HUES6 (cell line): Measurements from ENCODE around the gene GPC6.

Experiments
- H3K27ac ChIP-seq: 2 replicates; pipeline ENCODE4 v1.7.0; 2013; ENCODE audit warnings: low read depth, mild to moderate bottlenecking, low read length, inconsistent platforms
- H3K27me3 ChIP-seq: 2 replicates; pipeline ENCODE4 v1.6.1; 2013; ENCODE audit warnings: low read length; ENCODE audit not compliant: control insufficient read depth, insufficient read depth
- H3K36me3 ChIP-seq: 2 replicates; pipeline ENCODE4 v1.6.1; 2013; ENCODE audit warnings: low read length; ENCODE audit not compliant: control insufficient read depth, insufficient read depth
- H3K4me1 ChIP-seq: 2 replicates; pipeline ENCODE4 v1.6.1; 2013; ENCODE audit warnings: low read length; ENCODE audit not compliant: control insufficient read depth, insufficient read depth
- H3K4me3 ChIP-seq: 2 replicates; pipeline ENCODE4 v1.5.1; 2013; ENCODE audit warnings: low read depth, low read length
- H3K9ac ChIP-seq: one replicate; pipeline ENCODE4 v1.6.1; 2013; ENCODE audit warnings: mild to moderate bottlenecking, low read length
- H3K9me3 ChIP-seq: 2 replicates; pipeline ENCODE4 v1.6.1; 2013; ENCODE audit warnings: low read depth, low read length; ENCODE audit not compliant: control insufficient read depth, insufficient read depth

The GPC6 gene

GRCh38 chr13:93948162-93948922 lies 721.7 kb downstream of the GPC6 start:
- Histone ChIP-seq H3K4me1 (no peaks in the 10 kb centered on the region; the same call in 1 of the 2 replicates), H3K27ac (no peak overlapping the region)

GRCh38 chr13:93951108-93951507 lies 724.5 kb downstream of the GPC6 start:
- Histone ChIP-seq H3K36me3 (no peaks in the 10 kb centered on the region), H3K27ac (no peak overlapping the region), H3K27me3 (no peaks in the 10 kb centered on the region), H3K4me1 (no peaks in the 10 kb centered on the region), H3K9ac (no peak overlapping the region), H3K9me3 (no peaks in the 10 kb centered on the region), H3K4me3 (no peak overlapping the region)

More at GRCh38 chr13:93948162-93948922, 721.7 kb downstream of the GPC6 start:
- Histone ChIP-seq H3K36me3 (no peaks in the 10 kb centered on the region), H3K4me3 (no peak overlapping the region), H3K9ac (no peak overlapping the region), H3K27me3 (no peaks in the 10 kb centered on the region), H3K9me3 (no peaks in the 10 kb centered on the region)

GRCh38 chr13:93951951-93952350 lies 725.3 kb downstream of the GPC6 start:
- Histone ChIP-seq H3K4me1 (no peaks in the 10 kb centered on the region), H3K27ac (no peak overlapping the region), H3K27me3 (no peaks in the 10 kb centered on the region), H3K9me3 (no peaks in the 10 kb centered on the region), H3K36me3 (no peaks in the 10 kb centered on the region), H3K9ac (no peak overlapping the region), H3K4me3 (no peak overlapping the region)

GRCh38 chr13:93953841-93954240 lies 727.2 kb downstream of the GPC6 start:
- Histone ChIP-seq H3K4me3 (no peak overlapping the region), H3K27ac (no peak overlapping the region), H3K9me3 (no peaks in the 10 kb centered on the region), H3K9ac (no peak overlapping the region), H3K36me3 (no peaks in the 10 kb centered on the region), H3K4me1 (no peaks in the 10 kb centered on the region), H3K27me3 (no peaks in the 10 kb centered on the region)

GRCh38 chr13:93955904-93956303 lies 729.3 kb downstream of the GPC6 start:
- Histone ChIP-seq H3K4me3 (no peak overlapping the region), H3K36me3 (no peaks in the 10 kb centered on the region), H3K9ac (no peak overlapping the region), H3K9me3 (0 out of 2 replicates have a peak, but pooled peaks cover 3% of the 10 kb centered on the region), H3K27ac (no peak overlapping the region), H3K27me3 (no peaks in the 10 kb centered on the region), H3K4me1 (no peaks in the 10 kb centered on the region)

GRCh38 chr13:93956426-93956825 lies 729.8 kb downstream of the GPC6 start:
- Histone ChIP-seq H3K4me3 (no peak overlapping the region), H3K4me1 (no peaks in the 10 kb centered on the region), H3K36me3 (no peaks in the 10 kb centered on the region), H3K27ac (no peak overlapping the region), H3K27me3 (no peaks in the 10 kb centered on the region), H3K9ac (no peak overlapping the region), H3K9me3 (0 out of 2 replicates have a peak, but pooled peaks cover 3% of the 10 kb centered on the region)

GRCh38 chr13:93957371-93957770 lies 730.8 kb downstream of the GPC6 start:
- no peak overlapping the region for H3K27ac ChIP-seq
- no peak overlapping the region for H3K9ac ChIP-seq
- H3K27me3 ChIP-seq, result no peaks in the 10 kb centered on the region
- no peak overlapping the region for H3K4me3 ChIP-seq
- no peaks in the 10 kb centered on the region for H3K4me1 ChIP-seq
- no peaks in the 10 kb centered on the region for H3K36me3 ChIP-seq
- H3K9me3 ChIP-seq, result 0 out of 2 replicates have a peak, but pooled peaks cover 3% of the 10 kb centered on the region

GRCh38 chr13:93959796-93960533 lies 733.4 kb downstream of the GPC6 start:
- H3K4me1 ChIP-seq, result 0 out of 2 replicates have a peak, but pooled peaks cover 9% of the 10 kb centered on the region
- H3K9ac ChIP-seq, result no peak overlapping the region
- H3K9me3 ChIP-seq, result 0 out of 2 replicates have a peak, but pooled peaks cover 3% of the 10 kb centered on the region
- no peak overlapping the region for H3K27ac ChIP-seq
- H3K36me3 ChIP-seq, result no peaks in the 10 kb centered on the region
- no peaks in the 10 kb centered on the region for H3K27me3 ChIP-seq
- no peak overlapping the region for H3K4me3 ChIP-seq

GRCh38 chr13:93963266-93964145 lies 736.9 kb downstream of the GPC6 start:
- no peaks in the 10 kb centered on the region for H3K27me3 ChIP-seq
- no peak overlapping the region for H3K27ac ChIP-seq
- no peaks in the 10 kb centered on the region for H3K36me3 ChIP-seq
- H3K9ac ChIP-seq, result no peak overlapping the region
- H3K4me3 ChIP-seq, result no peak overlapping the region
- 0 out of 2 replicates have a peak, but pooled peaks cover 9% of the 10 kb centered on the region for H3K4me1 ChIP-seq
- H3K9me3 ChIP-seq, result 0 out of 2 replicates have a peak, but pooled peaks cover 3% of the 10 kb centered on the region

- no peak overlapping the region for H3K27ac ChIP-seq
Observed at GRCh38 chr13:93964146-93964512, 737.5 kb downstream of the GPC6 start.

More at GRCh38 chr13:93964146-93964512, 737.5 kb downstream of the GPC6 start:
- Histone ChIP-seq H3K36me3 (no peaks in the 10 kb centered on the region), H3K9ac (no peak overlapping the region), H3K4me1 (0 out of 2 replicates have a peak, but pooled peaks cover 9% of the 10 kb centered on the region), H3K27me3 (no peaks in the 10 kb centered on the region), H3K9me3 (0 out of 2 replicates have a peak, but pooled peaks cover 3% of the 10 kb centered on the region), H3K4me3 (no peak overlapping the region)
